Retina (tissue), 1 donor: ENCODE measurements around the gene DGCR6L.
"Not testable (repeated sequence)": the region's sequence is repeated elsewhere in the genome, so short reads cannot be mapped to it uniquely, and the experiment has no call there.

Experiments
- DNase-seq: peaks from one replicate; pipeline ENCODE4 v3.0.0-alpha.2; 2016

The DGCR6L gene

GRCh38 chr22:20319745-20320658, at the start of gene DGCR6L:
Gene DGCR6L (minus strand): TSS chr22:20320060. CDS start chr22:20319988, 72 bp downstream.
- peak; percentile 94 for DNase-seq

GRCh38 chr22:20368875-20369274, 49.0 kb upstream of the DGCR6L start:
- not testable (repeated sequence) for DNase-seq

GRCh38 chr22:20366841-20367240, 47.0 kb upstream of the DGCR6L start:
- DNase-seq = not testable (repeated sequence)

- DNase-seq = not testable (repeated sequence)
Measured at GRCh38 chr22:20364335-20365260, 44.7 kb upstream of the DGCR6L start.

- not testable (repeated sequence) for DNase-seq
Measured at GRCh38 chr22:20362403-20362802, 42.5 kb upstream of the DGCR6L start.

GRCh38 chr22:20361752-20362229, 41.9 kb upstream of the DGCR6L start:
- DNase-seq = not testable (repeated sequence)

- DNase-seq = not testable (repeated sequence)
Measured at GRCh38 chr22:20360866-20361751, 41.2 kb upstream of the DGCR6L start.

GRCh38 chr22:20360261-20360660, 40.4 kb upstream of the DGCR6L start:
- DNase-seq = not testable (repeated sequence)

- DNase-seq = not testable (repeated sequence)
Measured at GRCh38 chr22:20358503-20359239, 38.8 kb upstream of the DGCR6L start.

GRCh38 chr22:20357967-20358366, 38.1 kb upstream of the DGCR6L start:
- not testable (repeated sequence) for DNase-seq

- not testable (repeated sequence) for DNase-seq
Measured at GRCh38 chr22:20356906-20357305, 37.0 kb upstream of the DGCR6L start.

GRCh38 chr22:20355939-20356636, 36.2 kb upstream of the DGCR6L start:
- DNase-seq = not testable (repeated sequence)

GRCh38 chr22:20354238-20354975, 34.5 kb upstream of the DGCR6L start:
- DNase-seq = no peak

- not testable (repeated sequence) for DNase-seq
Measured at GRCh38 chr22:20352536-20352935, 32.7 kb upstream of the DGCR6L start.

- DNase-seq = not testable (repeated sequence)
Measured at GRCh38 chr22:20346553-20346952, 26.7 kb upstream of the DGCR6L start.

- DNase-seq = not testable (repeated sequence)
Measured at GRCh38 chr22:20338291-20338690, 18.4 kb upstream of the DGCR6L start.

- DNase-seq = not testable (repeated sequence)
Measured at GRCh38 chr22:20337807-20338206, 17.9 kb upstream of the DGCR6L start.

- not testable (repeated sequence) for DNase-seq
Measured at GRCh38 chr22:20336561-20336960, 16.7 kb upstream of the DGCR6L start.

- not testable (repeated sequence) for DNase-seq
Measured at GRCh38 chr22:20328569-20328930, 8.7 kb upstream of the DGCR6L start.

GRCh38 chr22:20325996-20326395, 6.1 kb upstream of the DGCR6L start:
- not testable (repeated sequence) for DNase-seq
